ENCODE results near the gene MYH11. TPM values are rescaled to one million over a fixed set of nuclear protein-coding genes. Genes with fewer than 3 reads are reported as not detected.

MYH11 gene
- total and polyA plus RNA-seq, 2 of the 13 experiments (the other 11 are each of a cell fraction or from before 2014, with no cell fraction given): not detected

GRCh38 chr16:15777533-15778203 lies 79.2 kb downstream of the MYH11 start (continued):
- TF ChIP-seq KAT8 (CRISPR knock-in tag; IDR thresholded peaks at IDR 0.05): no peak
- TF ChIP-seq PLRG1 (conservative IDR thresholded peaks at IDR 0.05): no peak
- TF ChIP-seq HDAC6 (IDR thresholded peaks at IDR 0.05; ENCODE audit: low read depth, low read length): no peak
- no peak for TF ChIP-seq RARG (CRISPR knock-in tag; IDR thresholded peaks at IDR 0.05; ENCODE audit: low read depth)
- TF ChIP-seq ZBTB14 (CRISPR knock-in tag; IDR thresholded peaks at IDR 0.05): no peak
- peak; percentile 80; the same call in 1 of the 2 replicates for TF ChIP-seq RFXAP (CRISPR knock-in tag; IDR thresholded peaks at IDR 0.05; ENCODE audit: borderline replicate concordance)
- no peak for TF ChIP-seq ZNF496 (CRISPR knock-in tag; IDR thresholded peaks at IDR 0.05; ENCODE audit: insufficient replicate concordance)
- TF ChIP-seq ZNF549 (CRISPR knock-in tag; IDR thresholded peaks at IDR 0.05): no peak
- 0 out of 2 replicates have a peak, but pooled peaks have one; percentile 22 for TF ChIP-seq ZNF501 (CRISPR knock-in tag; IDR thresholded peaks at IDR 0.05)
- no peak for TF ChIP-seq ZNF362 (CRISPR knock-in tag; IDR thresholded peaks at IDR 0.05; ENCODE audit: borderline replicate concordance)
- TF ChIP-seq TFDP2 (CRISPR knock-in tag; IDR thresholded peaks at IDR 0.05): 0 out of 2 replicates have a peak, but pooled peaks have one; percentile 35
- 0 out of 2 replicates have a peak, but pooled peaks have one; percentile 3 for TF ChIP-seq MXD1 (CRISPR knock-in tag; IDR thresholded peaks at IDR 0.05)
- no peak for TF ChIP-seq DRAP1 (CRISPR knock-in tag; IDR thresholded peaks at IDR 0.05)
- TF ChIP-seq TCF7 (IDR thresholded peaks at IDR 0.05; ENCODE audit: low read depth): no peak
- TF ChIP-seq ZNF510 (CRISPR knock-in tag; IDR thresholded peaks at IDR 0.05; ENCODE audit: low read depth): 0 out of 2 replicates have a peak, but pooled peaks have one; percentile 58
- no peak for TF ChIP-seq ZNF782 (CRISPR knock-in tag; IDR thresholded peaks at IDR 0.05; ENCODE audit: borderline replicate concordance)
- peak; percentile 75; the same call in 1 of the 2 replicates for TF ChIP-seq NFAT5 (CRISPR knock-in tag; IDR thresholded peaks at IDR 0.05)

All from HepG2 (cell line).